Parathyroid adenoma (tissue), 2 donors: Measurements from ENCODE around the gene PCOLCE2.

Source experiments
- H2AFZ ChIP-seq: fragments of 300-600 bp; sonication (generic); one replicate; pipeline ENCODE4 v1.7.0; 2017; ENCODE audit warnings: antibody characterized with exemption, mild to moderate bottlenecking
- H3K27ac ChIP-seq: fragments of 300-600 bp; sonication (generic); one replicate; pipeline ENCODE4 v1.7.0; 2017
- H3K27me3 ChIP-seq: fragments of 300-600 bp; sonication (generic); one replicate; pipeline ENCODE4 v1.7.0; 2017; ENCODE audit warnings: low read length; ENCODE audit not compliant: control insufficient read depth, insufficient read depth
- H3K36me3 ChIP-seq: fragments of 300-600 bp; sonication (generic); one replicate; pipeline ENCODE4 v1.7.0; 2017; ENCODE audit warnings: low read length; ENCODE audit not compliant: control insufficient read depth, insufficient read depth
- H3K4me1 ChIP-seq: fragments of 300-600 bp; sonication (generic); one replicate; pipeline ENCODE4 v1.7.0; 2017; ENCODE audit warnings: control low read depth
- H3K4me2 ChIP-seq: fragments of 300-600 bp; sonication (generic); one replicate; pipeline ENCODE4 v1.7.0; 2017; ENCODE audit warnings: low read length
- H3K4me3 ChIP-seq: fragments of 300-600 bp; sonication (generic); one replicate; pipeline ENCODE4 v1.7.0; 2017; ENCODE audit warnings: low read depth, low read length
- H3K79me2 ChIP-seq: fragments of 300-600 bp; sonication (generic); one replicate; pipeline ENCODE4 v1.7.0; 2017; ENCODE audit warnings: control low read depth
- H3K9ac ChIP-seq: fragments of 300-600 bp; sonication (generic); one replicate; pipeline ENCODE4 v1.7.0; 2017; ENCODE audit warnings: mild to moderate bottlenecking
- H3K9me3 ChIP-seq: fragments of 300-600 bp; sonication (generic); one replicate; pipeline ENCODE4 v1.7.0; 2017; ENCODE audit warnings: low read length; ENCODE audit not compliant: control insufficient read depth
- CTCF ChIP-seq: fragments of 300-600 bp; sonication (generic); IDR thresholded peaks from one replicate; pipeline ENCODE4 v1.7.0; 2017; ENCODE audit warnings: antibody characterized with exemption, mild to moderate bottlenecking
- donor health status: primary hyperparathyroidism.

PCOLCE2 gene

GRCh38 chr3:142828703-142829305 lies 60.1 kb downstream of the PCOLCE2 start:
- H3K36me3 ChIP-seq: no peaks in the 10 kb centered on the region
- no peaks in the 10 kb centered on the region for H3K4me1 ChIP-seq
- TF ChIP-seq CTCF: peak; percentile 80
- H3K9me3 ChIP-seq: no peaks in the 10 kb centered on the region
- H2AFZ ChIP-seq: no peak overlapping the region
- no peak overlapping the region for H3K9ac ChIP-seq
- H3K79me2 ChIP-seq: no peaks in the 10 kb centered on the region
- no peak overlapping the region for H3K27ac ChIP-seq
- H3K4me2 ChIP-seq: no peak overlapping the region
- no peaks in the 10 kb centered on the region for H3K27me3 ChIP-seq
- no peak overlapping the region for H3K4me3 ChIP-seq

GRCh38 chr3:142819179-142819578 lies 69.7 kb downstream of the PCOLCE2 start:
- H3K4me2 ChIP-seq: no peak overlapping the region
- no peaks in the 10 kb centered on the region for H3K36me3 ChIP-seq
- H3K79me2 ChIP-seq: no peaks in the 10 kb centered on the region
- H3K9ac ChIP-seq: no peak overlapping the region
- no peak overlapping the region for H2AFZ ChIP-seq
- no peak overlapping the region for H3K4me3 ChIP-seq
- no peaks in the 10 kb centered on the region for H3K27me3 ChIP-seq
- H3K9me3 ChIP-seq: no peaks in the 10 kb centered on the region
- TF ChIP-seq CTCF: no peak
- peaks cover 20% of the 10 kb centered on the region for H3K4me1 ChIP-seq
- no peak overlapping the region for H3K27ac ChIP-seq

GRCh38 chr3:142818651-142819050 lies 70.2 kb downstream of the PCOLCE2 start:
- Histone ChIP-seq H3K79me2 (no peaks in the 10 kb centered on the region), H3K27me3 (no peaks in the 10 kb centered on the region), H3K9me3 (no peaks in the 10 kb centered on the region), H3K4me3 (no peak overlapping the region), H3K4me1 (peaks cover 20% of the 10 kb centered on the region), H3K4me2 (no peak overlapping the region), H3K27ac (no peak overlapping the region), H3K9ac (no peak overlapping the region), H3K36me3 (no peaks in the 10 kb centered on the region), H2AFZ (peak overlapping the region; percentile 53)
- no peak for TF ChIP-seq CTCF

GRCh38 chr3:142817897-142818296 lies 71.0 kb downstream of the PCOLCE2 start:
- H3K27ac ChIP-seq: no peak overlapping the region
- no peaks in the 10 kb centered on the region for H3K9me3 ChIP-seq
- H3K4me2 ChIP-seq: peak overlapping the region; percentile 23
- no peak for TF ChIP-seq CTCF
- no peaks in the 10 kb centered on the region for H3K36me3 ChIP-seq
- H2AFZ ChIP-seq: peak overlapping the region; percentile 31
- H3K9ac ChIP-seq: no peak overlapping the region
- H3K4me1 ChIP-seq: peaks cover 20% of the 10 kb centered on the region
- H3K79me2 ChIP-seq: no peaks in the 10 kb centered on the region
- H3K4me3 ChIP-seq: no peak overlapping the region
- no peaks in the 10 kb centered on the region for H3K27me3 ChIP-seq

- no peaks in the 10 kb centered on the region for H3K27me3 ChIP-seq
- no peak overlapping the region for H3K9ac ChIP-seq
- no peaks in the 10 kb centered on the region for H3K36me3 ChIP-seq
- no peaks in the 10 kb centered on the region for H3K9me3 ChIP-seq
- H3K27ac ChIP-seq: no peak overlapping the region
- H2AFZ ChIP-seq: no peak overlapping the region
- TF ChIP-seq CTCF: no peak
- peaks cover 20% of the 10 kb centered on the region for H3K4me1 ChIP-seq
- peak overlapping the region; percentile 23 for H3K4me2 ChIP-seq
- H3K79me2 ChIP-seq: no peaks in the 10 kb centered on the region
- H3K4me3 ChIP-seq: no peak overlapping the region
These were observed 71.5 kb downstream of the PCOLCE2 start for GRCh38 chr3:142817356-142817755.
